Nasal cavity respiratory epithelium epithelial cell of viscerocranial mucosa (primary cell): ENCODE data around the gene C16orf82. TPM values are rescaled to one million over a fixed set of nuclear protein-coding genes. Genes with fewer than 3 reads are reported as not detected.

Experiments used
- total RNA-seq: library from RNA; depleted of rRNA; stranded (reverse); fragments of >200 nt; gene quantifications from 2 replicates; pipeline ENCODE4 v1.2.3, GENCODE V29; 2014

C16orf82 gene
- not detected in 2 replicates for total RNA-seq

GRCh38 chr16:27066668-27067537 is at the start of gene C16orf82:
C16orf82 (plus strand) TSS chr16:27066927.

Other genes with a start within 250 kb of the C16orf82 start
- 1.4 and 2.1 TPM in 2 replicates for gene KDM8, start 136.6 kb downstream of the C16orf82 start, total RNA-seq
- gene NSMCE1, start 201.8 kb downstream of the C16orf82 start, total RNA-seq: 73.2 and 116 TPM in 2 replicates
- 47.2 and 96.9 TPM in 2 replicates for gene IL4R, start 247.0 kb downstream of the C16orf82 start, total RNA-seq